ENCODE results near the gene SNAP47.

The SNAP47 gene

DNA sequence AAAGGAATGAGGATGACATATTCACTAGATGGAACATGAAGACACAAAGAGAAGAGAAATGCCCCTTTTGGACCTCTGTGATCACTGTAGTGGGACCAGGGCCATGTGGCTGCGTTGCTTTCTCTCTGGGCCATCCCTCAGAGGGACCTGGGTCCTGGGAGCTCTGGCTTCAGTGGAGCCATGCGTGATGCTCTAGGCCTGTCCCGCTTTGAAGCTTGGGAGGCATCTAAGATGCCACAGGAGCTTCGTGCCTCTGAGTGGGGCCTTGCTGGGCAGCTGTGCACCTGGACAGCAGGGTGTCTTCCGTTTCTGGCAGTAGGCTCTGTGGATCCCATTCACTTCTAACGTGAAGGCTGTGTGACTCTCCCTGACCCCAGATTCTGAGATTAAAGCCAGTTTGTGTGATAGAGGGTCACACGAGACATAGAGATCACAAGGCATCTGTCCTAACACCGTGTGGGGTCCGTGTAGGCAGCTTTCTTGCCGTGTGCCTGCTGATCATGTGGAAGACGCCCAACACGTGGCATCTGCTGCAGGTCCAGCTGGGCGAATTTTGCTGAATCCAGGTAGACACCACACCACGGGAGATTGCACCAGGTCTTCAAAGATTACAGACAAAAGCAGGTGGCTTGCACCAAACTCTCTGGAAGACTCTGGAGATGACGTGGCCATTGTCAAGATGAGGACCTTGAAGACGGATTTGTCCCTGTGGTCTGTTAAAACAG is 63.0 kb downstream of the SNAP47 start:
- peak; percentile 26 for DNase-seq (ENCODE audit: low spot score)

DNA sequence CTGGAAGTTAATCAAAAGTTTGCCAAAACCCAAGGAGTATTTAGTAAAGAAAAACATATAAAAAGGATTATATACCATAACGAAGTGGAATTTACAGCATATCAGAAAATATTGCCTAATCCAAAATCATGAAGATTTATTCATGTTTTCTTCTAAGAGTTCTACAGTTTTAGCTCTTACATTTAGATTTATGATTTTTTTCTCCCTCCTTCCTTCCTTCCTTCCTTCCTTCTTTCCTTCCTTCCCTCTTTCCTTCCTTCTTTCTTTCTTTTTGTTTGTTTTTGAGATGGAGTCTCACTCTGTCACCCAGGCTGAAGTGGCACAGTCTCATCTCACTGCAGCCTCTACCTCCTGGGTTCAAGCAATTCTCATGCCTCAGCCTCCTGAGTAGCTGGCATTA is 64.5 kb downstream of the SNAP47 start:
- no peak for DNase-seq (ENCODE audit: low spot score)

DNA sequence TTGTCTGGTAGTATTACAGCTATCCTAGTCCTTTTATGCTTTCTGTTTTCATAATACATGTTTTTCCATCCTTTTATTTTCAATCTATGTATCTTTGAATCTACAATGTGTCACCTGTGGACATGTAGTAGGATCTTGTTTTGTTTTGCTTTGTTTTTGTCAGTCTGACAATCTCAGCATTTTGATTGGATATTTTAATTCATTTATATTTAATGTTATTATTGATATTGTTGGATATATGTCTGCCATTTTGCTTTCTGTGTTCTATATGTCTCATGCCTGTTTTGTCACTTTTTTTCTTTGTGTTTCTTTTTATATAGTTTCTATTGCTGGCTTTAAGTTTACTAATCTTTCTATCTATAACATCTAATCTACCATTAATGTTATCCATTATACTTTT is 68.7 kb downstream of the SNAP47 start:
- no peak for DNase-seq (ENCODE audit: low spot score)

DNA sequence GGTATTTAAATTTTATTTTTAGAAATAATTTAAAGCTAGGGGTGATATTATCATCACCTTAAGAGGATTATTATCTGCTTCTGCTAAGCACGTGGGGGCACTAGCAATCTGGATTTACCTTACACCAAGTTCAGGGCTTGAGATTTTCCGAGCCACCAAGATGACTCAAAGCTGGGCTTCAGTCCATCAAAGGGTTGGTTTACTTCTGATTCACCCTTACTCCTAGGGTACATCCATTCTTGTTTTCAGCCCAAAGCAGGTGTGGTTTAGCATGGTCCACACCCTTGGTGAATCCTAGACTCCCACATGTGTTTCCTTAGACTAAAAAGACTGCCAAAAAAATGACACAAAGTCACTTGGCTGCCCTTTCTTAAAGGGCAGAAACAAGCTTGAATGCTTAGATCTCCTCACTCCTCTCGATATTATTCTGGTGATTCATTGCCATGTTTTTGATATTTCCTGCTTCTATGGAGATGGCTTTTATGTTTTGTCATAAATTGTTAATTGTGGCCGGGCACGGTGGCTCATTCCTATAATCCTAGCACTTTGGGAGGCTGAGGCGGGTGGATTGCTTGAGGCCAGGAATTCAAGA is 70.5 kb downstream of the SNAP47 start:
- DNase-seq (ENCODE audit: low spot score), result peak; percentile 9

DNA sequence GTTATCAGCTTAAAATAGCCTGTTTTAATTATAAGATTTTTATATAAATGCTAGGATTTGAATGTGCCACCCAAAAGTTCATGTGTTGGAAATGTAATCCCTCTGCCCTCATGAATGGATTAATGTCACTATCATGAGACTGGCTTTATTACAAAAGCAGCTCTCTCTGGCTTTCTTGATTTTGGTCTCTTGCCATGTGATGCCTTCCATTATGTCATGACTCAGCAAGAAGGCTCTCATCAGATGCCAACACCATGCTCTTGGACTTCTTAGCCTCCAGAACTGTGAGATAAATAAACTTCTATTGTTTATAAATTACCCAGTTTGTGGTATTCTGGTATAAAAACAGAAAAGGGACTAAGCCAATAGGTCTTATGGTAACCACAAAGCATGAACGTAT is 73.3 kb downstream of the SNAP47 start:
- no peak for DNase-seq (ENCODE audit: low spot score)

DNA sequence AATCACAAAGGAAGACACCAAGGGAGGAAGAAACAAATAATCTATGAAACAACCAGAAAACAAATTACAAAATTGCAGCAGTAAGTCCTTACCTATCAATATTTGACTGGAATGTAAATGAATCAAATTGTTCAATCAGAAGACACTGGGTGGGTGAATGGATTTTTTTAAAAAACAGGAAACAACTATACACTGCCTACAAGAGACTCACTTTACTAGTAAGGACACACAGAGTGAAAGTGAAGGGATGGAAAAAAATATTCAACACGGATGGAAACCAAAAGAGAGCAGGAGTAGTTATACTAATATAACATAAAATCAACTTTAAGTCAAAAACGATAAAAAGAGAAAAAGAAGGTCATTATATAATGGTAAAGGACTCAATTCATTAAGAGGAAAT is 73.8 kb downstream of the SNAP47 start:
- DNase-seq (ENCODE audit: low spot score), result no peak

DNA sequence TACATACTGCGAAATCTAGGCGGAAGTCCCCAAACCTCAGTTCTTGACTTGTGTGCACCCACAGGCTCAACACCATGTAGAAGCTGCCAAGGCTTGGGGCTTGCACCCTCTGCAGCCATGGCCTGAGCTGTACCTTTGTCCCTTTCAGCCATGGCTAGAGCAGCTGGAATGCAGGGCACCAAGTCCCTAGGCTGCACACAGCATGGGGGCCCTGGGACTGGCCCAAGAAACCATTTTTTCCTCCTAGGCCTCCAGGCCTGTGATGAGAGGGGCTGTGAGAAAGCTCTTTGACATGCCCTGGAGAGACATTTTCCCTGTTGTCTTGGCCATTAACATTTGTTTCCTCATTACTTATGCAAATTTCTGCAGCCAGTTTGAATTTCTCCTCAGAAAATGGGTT is 78.7 kb downstream of the SNAP47 start:
- DNase-seq (ENCODE audit: low spot score), result no peak

DNA sequence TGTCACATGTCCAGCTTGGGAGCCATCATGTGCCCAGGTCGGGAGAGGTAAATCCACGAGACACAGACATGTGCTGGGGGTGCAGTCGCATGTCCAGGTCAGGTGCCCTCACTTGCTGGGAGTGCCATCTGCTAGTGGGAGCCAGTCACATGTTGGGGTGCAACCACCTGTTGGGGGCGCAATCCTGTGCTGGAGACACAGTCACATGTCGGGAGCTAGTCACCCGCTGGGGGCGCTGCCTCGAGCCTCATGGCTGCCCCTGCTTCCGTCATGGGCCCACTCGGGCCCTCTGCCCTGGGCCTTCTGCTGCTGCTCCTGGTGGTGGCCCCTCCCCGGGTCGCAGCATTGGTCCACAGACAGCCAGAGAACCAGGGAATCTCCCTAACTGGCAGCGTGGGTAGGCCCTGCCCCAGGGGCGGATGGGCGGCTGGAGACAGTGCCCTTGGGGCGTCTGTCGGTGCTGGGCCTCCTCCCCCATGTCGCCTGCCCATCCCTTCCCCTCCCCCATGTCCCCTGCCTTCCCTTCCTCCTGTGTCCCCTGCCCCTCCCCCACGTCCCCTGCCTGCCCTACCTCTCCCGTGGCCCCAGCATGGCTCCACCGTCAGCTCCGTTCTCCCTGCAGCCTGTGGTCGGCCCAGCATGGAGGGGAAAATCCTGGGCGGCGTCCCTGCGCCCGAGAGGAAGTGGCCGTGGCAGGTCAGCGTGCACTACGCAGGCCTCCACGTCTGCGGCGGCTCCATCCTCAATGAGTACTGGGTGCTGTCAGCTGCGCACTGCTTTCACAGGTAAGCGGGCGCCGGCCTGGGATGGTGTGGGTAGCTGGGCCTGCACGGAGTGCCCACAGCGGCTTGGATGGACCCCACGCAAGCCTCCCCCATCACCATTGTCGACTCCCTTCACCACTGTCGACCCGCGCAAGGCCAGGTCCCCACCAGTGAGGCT is 80.5 kb downstream of the SNAP47 start, which contains the start of gene PRSS38:
TSS of gene PRSS38 (plus strand) at position 208 of the 942 bp plus-strand sequence. CDS start at position 250, 42 bp downstream.
- peak; percentile 30 for DNase-seq (ENCODE audit: low spot score)

DNA sequence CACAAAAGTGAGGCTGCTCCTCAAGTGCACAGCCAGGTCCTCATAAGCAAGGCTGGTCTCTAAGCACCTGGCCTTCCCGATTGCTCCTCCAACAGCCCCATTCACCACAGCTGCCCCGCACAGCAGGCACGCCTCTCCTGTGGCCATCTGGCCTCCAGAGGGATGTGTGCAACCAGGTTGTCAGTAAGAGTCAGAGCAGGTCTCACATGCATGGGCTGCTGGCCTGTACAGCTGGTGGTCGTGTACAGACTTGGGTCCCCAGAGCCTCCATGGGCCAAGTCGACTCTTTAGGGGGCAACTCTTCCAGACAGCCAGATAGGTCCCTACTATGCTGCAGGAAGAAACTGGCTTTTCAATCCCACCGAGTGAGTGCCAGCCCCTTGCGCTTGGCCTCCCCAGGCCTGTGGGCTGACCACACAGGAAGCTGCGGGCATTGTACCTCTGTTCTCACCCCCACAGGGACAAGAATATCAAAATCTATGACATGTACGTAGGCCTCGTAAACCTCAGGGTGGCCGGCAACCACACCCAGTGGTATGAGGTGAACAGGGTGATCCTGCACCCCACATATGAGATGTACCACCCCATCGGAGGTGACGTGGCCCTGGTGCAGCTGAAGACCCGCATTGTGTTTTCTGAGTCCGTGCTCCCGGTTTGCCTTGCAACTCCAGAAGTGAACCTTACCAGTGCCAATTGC is 81.7 kb downstream of the SNAP47 start:
- peak; percentile 16 for DNase-seq (ENCODE audit: low spot score)

DNA sequence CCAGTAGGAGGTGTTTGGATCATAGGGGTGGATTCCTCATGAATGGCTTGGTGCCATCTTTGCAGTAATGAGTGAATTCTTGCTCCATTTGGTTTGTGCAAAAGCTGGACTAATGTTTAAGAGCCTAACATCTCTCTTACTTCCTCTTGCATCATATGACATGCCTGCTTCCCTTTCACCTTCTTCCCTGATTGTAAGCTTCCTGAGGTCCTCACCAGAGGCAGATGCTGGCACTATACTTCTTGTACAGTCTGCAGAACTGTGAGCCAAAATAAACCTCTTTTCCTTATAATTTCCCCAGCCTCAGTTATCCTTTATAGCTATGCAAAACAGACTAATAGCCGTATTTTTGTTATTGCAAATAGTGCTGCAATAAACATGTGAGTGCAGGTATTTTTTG is 88.3 kb downstream of the SNAP47 start:
- no peak for DNase-seq (ENCODE audit: low spot score)

DNA sequence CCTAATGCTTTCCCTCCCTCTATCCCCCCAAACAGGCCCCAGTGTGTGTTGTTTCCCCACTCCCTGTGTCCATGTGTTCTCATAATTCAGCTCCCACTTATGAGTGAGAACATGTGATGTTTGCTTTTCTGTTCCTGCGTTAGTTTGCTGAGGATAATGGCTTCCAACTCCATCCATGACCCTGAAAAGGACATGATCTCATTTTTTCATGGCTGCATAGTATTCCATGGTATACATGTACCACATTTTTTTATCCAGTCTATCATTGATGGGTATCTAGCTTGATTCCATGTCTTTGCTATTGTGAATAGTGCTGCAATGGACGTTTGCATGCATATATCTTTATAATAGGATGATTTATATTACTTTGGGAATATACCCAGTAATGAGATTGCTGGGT is 89.0 kb downstream of the SNAP47 start:
- DNase-seq (ENCODE audit: low spot score), result no peak

DNA sequence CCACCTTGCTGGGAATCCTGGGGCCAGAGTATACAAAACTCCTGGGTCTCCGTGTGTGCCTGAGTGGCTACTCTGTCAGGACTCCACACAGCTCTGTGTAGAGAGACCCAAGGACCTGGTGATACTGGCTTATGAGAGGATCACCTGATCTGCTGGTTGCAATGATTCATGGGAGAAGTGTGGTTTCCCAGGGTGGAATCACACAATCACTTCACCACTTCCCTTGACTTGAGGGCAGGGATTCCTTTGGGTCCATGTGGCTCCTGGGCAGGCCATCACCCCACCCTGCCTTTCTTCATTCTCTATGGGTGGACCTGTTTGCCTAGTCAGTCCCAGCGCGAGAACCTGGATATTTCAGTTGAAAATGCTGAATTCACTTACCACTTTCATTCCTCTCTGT is 93.6 kb downstream of the SNAP47 start:
- DNase-seq (ENCODE audit: low spot score), result no peak
